ENCODE measurements around the gene CCT8.
"Not testable (repeated sequence)": the region's sequence is repeated elsewhere in the genome, so short reads cannot be mapped to it uniquely, and the experiment has no call there.

Gene CCT8

DNA sequence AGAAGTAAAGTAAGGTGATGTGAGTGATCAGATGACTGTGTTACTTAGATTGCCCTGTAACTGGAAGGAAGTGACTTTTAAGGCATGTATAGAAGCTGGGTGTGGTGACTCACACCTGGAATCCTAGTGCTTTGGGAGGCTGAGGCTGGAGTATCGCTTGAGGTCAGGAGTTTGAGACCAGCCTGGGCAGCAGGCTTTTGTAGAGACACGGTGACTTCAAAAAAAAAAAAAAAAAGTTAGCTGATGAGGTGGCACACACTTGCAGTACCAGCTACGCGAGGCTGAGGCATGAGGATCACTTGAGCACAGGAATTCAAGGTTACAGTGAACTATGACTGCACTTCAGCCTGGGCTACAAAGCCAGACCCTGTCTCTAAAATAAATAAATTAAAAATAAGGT is 51.3 kb downstream of the CCT8 start:
- no peak for DNase-seq (ENCODE audit: low spot score)

DNA sequence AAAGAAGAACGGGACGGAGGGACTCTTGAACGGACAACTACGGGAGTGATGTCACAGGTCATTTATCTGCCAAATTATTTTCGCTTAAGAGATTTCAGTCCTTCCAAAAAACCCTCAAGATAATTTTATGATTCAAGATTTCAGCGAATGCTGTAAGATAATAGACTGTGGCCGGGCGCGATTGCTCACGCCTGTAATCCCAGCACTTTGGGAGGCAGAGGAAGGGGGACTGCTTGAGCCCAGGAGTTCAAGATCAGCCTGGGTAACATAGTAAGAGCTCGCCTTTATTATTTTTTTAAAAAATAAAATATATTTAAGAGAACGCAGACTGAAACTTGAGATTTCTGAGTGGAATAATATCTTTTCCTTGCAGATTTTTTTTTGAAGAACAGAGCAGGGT is 54.9 kb downstream of the CCT8 start:
- DNase-seq (ENCODE audit: low spot score) = no peak

- DNase-seq (ENCODE audit: low spot score) = no peak
Observed at GRCh38 chr21:29017639-29018237, 55.7 kb downstream of the CCT8 start.

DNA sequence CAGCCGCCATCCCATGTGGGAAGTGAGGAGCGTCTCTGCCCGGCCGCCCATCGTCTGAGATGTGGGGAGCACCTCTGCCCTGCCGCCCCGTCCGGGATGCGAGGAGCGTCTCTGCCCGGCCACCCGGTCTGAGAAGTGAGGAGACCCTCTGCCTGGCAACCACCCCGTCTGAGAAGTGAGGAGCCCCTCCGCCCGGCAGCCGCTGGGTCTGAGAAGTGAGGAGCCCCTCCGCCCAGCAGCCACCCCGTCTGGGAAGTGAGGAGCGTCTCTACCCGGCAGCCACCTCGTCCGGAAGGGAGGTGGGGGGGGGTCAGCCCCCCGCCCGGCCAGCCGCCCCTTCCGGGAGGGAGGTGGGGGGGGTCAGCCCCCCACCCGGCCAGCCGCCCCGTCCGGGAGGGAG is 62.2 kb downstream of the CCT8 start:
- not testable (repeated sequence) for DNase-seq (ENCODE audit: low spot score)

GRCh38 chr21:29008367-29008766 is 65.1 kb downstream of the CCT8 start:
- no peak for DNase-seq (ENCODE audit: low spot score)

DNA sequence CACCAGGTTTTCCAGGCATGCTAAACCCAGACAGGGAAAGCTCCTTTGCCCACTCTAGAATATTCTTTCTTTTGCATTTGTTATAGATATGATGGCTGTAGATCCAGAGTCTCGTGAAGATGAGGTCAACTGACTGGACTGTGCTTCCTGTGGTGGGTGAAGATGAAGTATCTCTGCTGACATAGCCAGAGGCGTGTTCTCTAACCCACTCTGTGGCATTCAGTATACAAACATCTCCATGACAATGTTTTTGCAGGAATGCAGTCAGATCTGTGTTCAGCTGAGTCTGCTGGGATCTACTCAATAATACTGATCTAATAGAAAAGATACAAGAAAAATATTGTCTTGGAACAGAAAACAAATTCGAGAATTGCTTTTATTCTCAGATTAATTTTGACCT is 65.6 kb downstream of the CCT8 start:
- no peak for DNase-seq (ENCODE audit: low spot score)

- DNase-seq (ENCODE audit: low spot score) = no peak
Observed at GRCh38 chr21:29007135-29007534, 66.3 kb downstream of the CCT8 start.

All from globus pallidus (tissue), 1 donor.